ENCODE results near the gene HAUS3.

GRCh38 chr4:2263926-2264321, 22.0 kb upstream of the HAUS3 start:
- TF ChIP-seq POLR2A (IDR thresholded peaks at IDR 0.05; ENCODE audit: control extremely low read depth in 1 of 2, low read depth in 2 of 2, low read length in 2 of 2) = no peak
- no peak for TF ChIP-seq SP1 (IDR thresholded peaks at IDR 0.05; ENCODE audit: low read depth, low read length)
- TF ChIP-seq GABPA (IDR thresholded peaks at IDR 0.05; ENCODE audit: borderline replicate concordance, insufficient read depth, low read length) = no peak
- TF ChIP-seq RBBP5 (IDR thresholded peaks at IDR 0.05; ENCODE audit: borderline replicate concordance, low read depth, low read length) = no peak
- no peak for TF ChIP-seq CTCF (IDR thresholded peaks at IDR 0.05; ENCODE audit: control extremely low read depth in 1 of 3, insufficient read depth in 1 of 3, low read depth in 1 of 3, low read length in 3 of 3)
- TF ChIP-seq TAF1 (IDR thresholded peaks at IDR 0.05; ENCODE audit: low read depth, low read length) = no peak
- no peak for TF ChIP-seq POLR2AphosphoS5 (IDR thresholded peaks at IDR 0.05; ENCODE audit: low read depth, low read length)
- no peak for TF ChIP-seq EP300 (IDR thresholded peaks at IDR 0.05; ENCODE audit: borderline replicate concordance in 1 of 2, low read depth in 2 of 2, low read length in 2 of 2)
- no peak for TF ChIP-seq CEBPB (IDR thresholded peaks at IDR 0.05; ENCODE audit: low read depth, low read length)
- no peak for TF ChIP-seq EGR1 (IDR thresholded peaks at IDR 0.05; ENCODE audit: borderline replicate concordance, low read depth, low read length)
